GM08714 (cell line): ENCODE data around the gene ANKRD63.

Source experiments
- H3K4me3 ChIP-seq: fragments of 200-500 bp; sonication (Bioruptor generic); 2 replicates; pipeline ENCODE4 v1.5.1; 2014; ENCODE audit warnings: mild to moderate bottlenecking, low read length, inconsistent platforms
- ZNF274 ChIP-seq: IDR thresholded peaks from 2 replicates; pipeline ENCODE4 v1.6.1; 2012; ENCODE audit warnings: mild to moderate bottlenecking, low read depth, low read length

ANKRD63 gene

DNA sequence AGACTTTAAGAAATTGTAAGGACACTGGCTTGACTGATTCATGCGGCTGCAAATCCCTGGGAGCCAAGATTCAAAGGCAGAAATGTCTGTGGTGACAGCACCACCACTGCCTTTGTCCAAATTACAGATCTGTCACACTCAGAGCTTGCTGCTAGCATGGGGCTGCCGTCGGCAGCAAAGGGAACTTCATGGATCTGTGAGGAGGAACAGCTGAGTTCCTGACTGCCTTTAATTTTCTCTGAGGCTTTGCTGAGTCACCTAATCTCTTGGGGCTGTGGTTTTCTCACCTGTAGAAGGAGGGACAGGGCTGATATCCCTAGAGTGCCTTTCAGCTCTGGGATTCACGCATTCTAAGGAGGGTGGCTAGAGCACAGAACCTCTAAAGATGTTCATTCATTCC is 48.1 kb downstream of the ANKRD63 start:
- TF ChIP-seq ZNF274 = no peak
- no peak overlapping the region for H3K4me3 ChIP-seq

DNA sequence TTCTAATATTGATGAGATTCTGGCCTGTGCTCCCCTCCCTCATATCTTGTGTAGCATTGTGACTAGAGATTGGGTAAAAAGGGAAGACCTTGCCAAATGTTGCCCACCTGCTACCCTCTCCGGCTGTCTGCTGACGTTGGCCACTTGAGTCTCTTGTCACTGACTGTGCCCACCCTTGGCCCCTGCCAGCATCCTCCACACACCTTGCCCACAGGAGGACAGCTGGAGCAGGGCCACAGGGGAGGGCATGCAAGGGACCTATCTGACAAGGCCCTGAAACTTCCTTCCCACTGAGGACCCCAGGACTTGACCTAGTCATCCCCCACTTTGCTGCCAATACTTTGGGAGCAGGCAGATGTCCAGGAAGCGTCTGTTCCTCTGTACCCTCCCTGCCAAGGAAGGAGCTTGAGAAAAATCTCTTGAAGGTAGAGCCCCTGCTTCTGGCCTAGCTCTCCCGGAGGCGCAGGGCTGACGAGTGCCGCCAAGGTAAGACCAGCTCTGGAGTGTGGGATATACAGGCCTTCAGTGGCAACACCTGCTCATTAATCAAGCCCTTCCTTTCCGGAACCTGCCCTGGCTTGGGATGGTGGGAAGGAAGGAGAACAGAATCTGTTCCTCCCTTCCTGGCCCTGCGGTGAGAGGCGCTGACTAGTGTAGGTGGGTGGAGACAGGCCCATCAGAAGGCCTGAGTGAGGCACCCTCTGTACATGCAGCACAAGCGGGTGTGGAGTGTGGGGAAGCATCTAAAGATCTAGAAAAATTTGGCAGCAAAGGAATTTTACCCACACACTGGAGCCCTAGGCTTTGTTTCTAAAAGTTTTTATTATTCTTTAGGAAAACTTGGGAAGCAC is 48.9 kb downstream of the ANKRD63 start:
- no peak overlapping the region for H3K4me3 ChIP-seq
- TF ChIP-seq ZNF274 = no peak

DNA sequence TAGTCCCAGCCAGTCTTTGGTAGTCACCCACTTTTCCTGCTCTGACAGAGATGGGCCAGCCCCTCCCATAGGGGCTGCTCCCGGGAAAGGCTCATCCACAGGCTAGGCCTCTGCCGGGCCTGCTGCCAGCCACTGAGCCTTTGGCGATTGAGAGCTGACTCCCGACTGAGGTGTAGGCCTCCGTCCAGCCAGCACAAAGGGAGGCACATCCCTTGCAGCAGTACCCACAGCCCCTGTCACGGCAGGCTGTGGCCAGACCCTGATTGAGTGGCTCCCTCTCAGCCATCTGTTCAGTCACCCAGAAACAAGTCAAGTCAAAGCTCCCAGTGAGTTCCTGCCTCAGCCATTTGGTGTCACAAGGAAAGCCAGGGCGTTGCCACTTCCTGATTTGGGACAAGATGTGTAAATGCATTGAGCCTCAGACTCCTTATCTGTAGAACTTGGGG is 50.2 kb downstream of the ANKRD63 start:
- H3K4me3 ChIP-seq = no peak overlapping the region
- TF ChIP-seq ZNF274 = no peak
